Occipital lobe (tissue), 2 donors: Measurements from ENCODE around the gene TFDP1. TPM values are rescaled to one million over a fixed set of nuclear protein-coding genes. Genes with fewer than 3 reads are reported as not detected.

Experiments used
- DNase-seq: peaks from one replicate; lab custom pipeline; 2025; lab: John Stamatoyannopoulos, UW
- total RNA-seq: library from RNA; depleted of rRNA; stranded (reverse); fragments of >200 nt; gene quantifications from one replicate; pipeline ENCODE4 v1.2.3, GENCODE V29; 2014

The TFDP1 gene
- 28.9 TPM for total RNA-seq

- peak; percentile 74 for DNase-seq
Measured at GRCh38 chr13:113584205-113584869, at the start of gene TFDP1. TSS of gene TFDP1 (plus strand) at chr13:113584753. CDS start at chr13:113585838, 1,085 bp downstream.

- DNase-seq: no peak
Measured at GRCh38 chr13:113535381-113535781, 49.2 kb upstream of the TFDP1 start.

GRCh38 chr13:113536461-113537110, 48.0 kb upstream of the TFDP1 start:
- no peak for DNase-seq

- DNase-seq: no peak
Measured at GRCh38 chr13:113537205-113537604, 47.3 kb upstream of the TFDP1 start.

- no peak for DNase-seq
Measured at GRCh38 chr13:113537909-113538688, 46.5 kb upstream of the TFDP1 start.

GRCh38 chr13:113538689-113539058, 45.9 kb upstream of the TFDP1 start:
- DNase-seq: no peak

GRCh38 chr13:113539176-113539575, 45.4 kb upstream of the TFDP1 start:
- no peak for DNase-seq

- DNase-seq: no peak
Measured at GRCh38 chr13:113539822-113540221, 44.7 kb upstream of the TFDP1 start.

GRCh38 chr13:113540523-113540922, 44.0 kb upstream of the TFDP1 start:
- no peak for DNase-seq

GRCh38 chr13:113542751-113543424, 41.7 kb upstream of the TFDP1 start:
- DNase-seq: no peak

GRCh38 chr13:113544071-113544891, 40.3 kb upstream of the TFDP1 start:
- DNase-seq: no peak

- DNase-seq: no peak
Measured at GRCh38 chr13:113544896-113545295, 39.7 kb upstream of the TFDP1 start.

- DNase-seq: no peak
Measured at GRCh38 chr13:113545455-113545930, 39.1 kb upstream of the TFDP1 start.

- no peak for DNase-seq
Measured at GRCh38 chr13:113545931-113546516, 38.5 kb upstream of the TFDP1 start.

- no peak for DNase-seq
Measured at GRCh38 chr13:113546571-113547237, 37.8 kb upstream of the TFDP1 start.

- DNase-seq: no peak
Measured at GRCh38 chr13:113547238-113547971, 37.1 kb upstream of the TFDP1 start.

GRCh38 chr13:113548171-113548641, 36.3 kb upstream of the TFDP1 start:
- no peak for DNase-seq

GRCh38 chr13:113548778-113549621, 35.6 kb upstream of the TFDP1 start:
- DNase-seq: no peak
